Fibroblast of villous mesenchyme (primary cell): ENCODE measurements around the gene EPX. TPM values are rescaled to one million over a fixed set of nuclear protein-coding genes. Genes with fewer than 3 reads are reported as not detected.

Source experiments
- DNase-seq: peaks from one replicate; pipeline ENCODE4 v3.0.0-alpha.2; 2010; ENCODE audit warnings: low read depth
- H3K4me3 ChIP-seq: 2 replicates; pipeline ENCODE4 v1.5.1; 2011; ENCODE audit warnings: low read depth, mild to moderate bottlenecking, low read length
- total RNA-seq: library from RNA; depleted of rRNA; stranded (reverse); fragments of >200 nt; gene quantifications from 2 replicates; pipeline ENCODE4 v1.2.3, GENCODE V29; 2012
- TF ChIP-seq, protein P1 (sequence below): IDR thresholded peaks from 2 replicates; pipeline ENCODE4 v1.5.1; 2012; ENCODE audit warnings: low read depth, mild to moderate bottlenecking, low read length; ENCODE audit not compliant: insufficient read depth

EPX gene
- total RNA-seq, 1 donor: not detected

DNA sequence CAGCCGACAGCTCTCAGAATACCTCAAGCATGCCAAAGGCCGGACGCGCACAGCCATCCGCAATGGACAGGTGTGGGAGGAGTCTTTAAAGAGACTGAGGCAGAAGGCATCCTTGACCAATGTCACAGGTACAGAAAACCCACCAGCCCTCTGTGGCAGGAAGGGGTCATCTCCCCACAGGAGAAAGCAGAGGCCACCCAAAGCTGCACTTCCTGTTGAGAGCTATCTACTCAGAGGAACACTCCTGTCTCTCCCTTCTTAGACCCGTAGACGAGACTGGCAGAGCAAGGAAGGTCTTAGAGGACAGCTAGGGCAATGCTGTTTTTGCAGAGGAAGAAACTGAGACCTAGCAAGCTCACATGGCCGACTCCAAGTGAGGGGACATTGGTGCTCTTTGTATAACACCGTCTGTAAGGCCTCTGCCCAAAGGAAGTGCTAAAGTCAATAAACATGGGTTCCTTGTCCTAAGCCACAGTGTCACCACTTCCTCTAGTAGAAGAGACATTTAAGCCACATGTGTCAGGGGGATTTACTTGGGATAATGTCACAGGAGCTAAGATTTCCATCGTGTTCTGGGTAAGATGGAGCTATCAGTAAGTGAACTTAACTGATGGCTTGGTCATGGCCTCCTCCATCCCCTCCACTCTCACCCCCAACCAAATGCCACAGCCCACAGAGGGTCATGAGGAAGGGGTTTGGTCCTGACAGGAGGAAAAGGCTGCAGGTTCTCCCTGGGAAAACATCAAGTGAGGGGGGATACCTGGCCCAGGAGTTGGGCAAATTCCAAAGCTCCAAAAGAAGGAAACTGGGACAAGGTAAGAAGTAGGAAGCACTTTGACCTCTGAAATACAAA, 55.2 kb downstream of the EPX start:
- no peak for DNase-seq
- TF ChIP-seq, protein P1, sequence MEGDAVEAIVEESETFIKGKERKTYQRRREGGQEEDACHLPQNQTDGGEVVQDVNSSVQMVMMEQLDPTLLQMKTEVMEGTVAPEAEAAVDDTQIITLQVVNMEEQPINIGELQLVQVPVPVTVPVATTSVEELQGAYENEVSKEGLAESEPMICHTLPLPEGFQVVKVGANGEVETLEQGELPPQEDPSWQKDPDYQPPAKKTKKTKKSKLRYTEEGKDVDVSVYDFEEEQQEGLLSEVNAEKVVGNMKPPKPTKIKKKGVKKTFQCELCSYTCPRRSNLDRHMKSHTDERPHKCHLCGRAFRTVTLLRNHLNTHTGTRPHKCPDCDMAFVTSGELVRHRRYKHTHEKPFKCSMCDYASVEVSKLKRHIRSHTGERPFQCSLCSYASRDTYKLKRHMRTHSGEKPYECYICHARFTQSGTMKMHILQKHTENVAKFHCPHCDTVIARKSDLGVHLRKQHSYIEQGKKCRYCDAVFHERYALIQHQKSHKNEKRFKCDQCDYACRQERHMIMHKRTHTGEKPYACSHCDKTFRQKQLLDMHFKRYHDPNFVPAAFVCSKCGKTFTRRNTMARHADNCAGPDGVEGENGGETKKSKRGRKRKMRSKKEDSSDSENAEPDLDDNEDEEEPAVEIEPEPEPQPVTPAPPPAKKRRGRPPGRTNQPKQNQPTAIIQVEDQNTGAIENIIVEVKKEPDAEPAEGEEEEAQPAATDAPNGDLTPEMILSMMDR: no peak
- H3K4me3 ChIP-seq: no peak overlapping the region

DNA sequence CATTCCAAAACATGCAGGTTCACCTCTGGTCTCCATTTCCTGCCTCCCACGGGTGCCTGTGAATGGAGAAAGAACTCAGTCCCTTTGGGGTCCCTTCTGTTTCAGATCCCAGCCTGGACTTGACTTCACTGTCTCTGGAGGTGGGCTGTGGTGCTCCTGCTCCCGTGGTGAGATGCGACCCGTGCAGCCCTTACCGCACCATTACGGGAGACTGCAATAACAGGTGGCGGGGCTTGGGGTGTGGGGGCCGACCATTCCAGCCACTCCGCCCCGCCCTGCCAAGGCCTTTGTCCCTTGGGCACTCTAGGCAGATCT, 56.4 kb downstream of the EPX start:
- H3K4me3 ChIP-seq: no peak overlapping the region
- TF ChIP-seq, protein P1: peak; percentile 6
- no peak for DNase-seq

DNA sequence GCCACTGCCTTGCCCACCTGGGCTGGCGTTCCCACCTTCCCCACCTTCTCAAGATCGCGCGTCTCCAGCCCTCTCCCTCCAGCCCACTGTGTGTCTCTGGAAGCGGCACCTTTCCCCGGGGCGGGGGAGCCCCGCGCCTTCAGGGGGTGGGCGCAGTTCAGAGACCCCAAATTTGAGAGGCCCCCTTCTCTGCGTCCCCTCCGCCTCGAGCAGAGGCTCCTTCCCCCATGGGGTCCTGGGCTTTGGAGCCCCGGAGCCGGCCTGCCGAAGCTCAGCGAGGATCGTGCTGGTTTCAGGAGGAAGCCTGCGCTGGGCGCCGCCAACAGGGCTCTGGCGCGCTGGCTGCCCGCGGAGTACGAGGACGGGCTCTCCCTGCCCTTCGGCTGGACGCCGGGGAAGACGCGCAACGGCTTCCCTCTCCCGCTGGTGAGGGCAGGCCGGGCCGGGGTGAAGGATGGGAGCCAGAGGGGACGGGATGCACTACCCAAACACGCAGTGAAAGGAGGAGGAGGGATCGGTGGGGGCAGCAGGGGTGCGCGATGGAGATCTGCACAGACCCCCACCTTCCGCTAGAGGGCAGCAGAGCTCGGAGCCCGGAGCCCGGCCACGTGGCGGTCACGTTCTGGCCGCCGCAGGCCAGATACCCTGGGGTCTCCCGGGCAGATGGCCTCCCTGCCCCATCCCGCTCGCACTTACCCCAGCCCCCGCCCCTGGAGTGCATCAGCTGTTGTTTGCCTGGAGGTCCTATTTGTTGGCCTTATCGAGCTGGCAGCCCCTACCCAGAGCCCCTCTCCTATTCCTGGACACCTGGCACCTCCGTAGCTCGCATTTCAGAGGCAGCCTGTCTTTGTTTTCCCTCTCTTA, 57.0 kb downstream of the EPX start:
- TF ChIP-seq, protein P1: peak; percentile 82
- DNase-seq: peak; percentile 36
- H3K4me3 ChIP-seq: peak overlapping the region; percentile 58

DNA sequence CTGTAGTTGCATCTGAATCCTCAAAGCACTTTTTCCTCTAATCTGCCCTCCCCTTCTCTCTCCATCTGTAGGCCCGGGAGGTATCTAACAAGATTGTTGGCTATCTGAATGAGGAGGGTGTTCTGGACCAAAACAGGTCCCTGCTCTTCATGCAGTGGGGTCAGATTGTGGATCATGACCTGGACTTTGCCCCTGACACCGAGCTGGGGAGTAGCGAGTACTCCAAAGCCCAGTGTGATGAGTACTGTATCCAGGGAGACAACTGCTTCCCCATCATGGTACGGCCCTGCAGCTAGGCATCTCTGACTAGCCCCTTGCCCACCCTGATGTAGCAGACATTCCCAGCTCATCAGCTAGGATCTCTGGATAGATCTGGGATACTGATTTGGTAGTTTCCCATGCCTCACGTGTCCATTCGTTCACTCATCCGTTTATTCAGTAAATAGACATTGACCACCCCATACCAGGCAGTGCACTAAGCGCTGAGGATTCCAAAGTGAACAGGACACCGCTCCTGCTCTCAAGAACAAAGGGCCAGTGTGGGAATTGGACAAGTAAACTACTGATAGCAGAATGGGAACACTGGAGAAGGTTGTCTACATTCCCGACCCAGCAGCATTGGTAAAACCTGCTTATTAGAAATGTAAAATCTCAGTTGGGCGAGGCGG, 58.0 kb downstream of the EPX start:
- TF ChIP-seq, protein P1: no peak
- no peak for DNase-seq
- no peak overlapping the region for H3K4me3 ChIP-seq

DNA sequence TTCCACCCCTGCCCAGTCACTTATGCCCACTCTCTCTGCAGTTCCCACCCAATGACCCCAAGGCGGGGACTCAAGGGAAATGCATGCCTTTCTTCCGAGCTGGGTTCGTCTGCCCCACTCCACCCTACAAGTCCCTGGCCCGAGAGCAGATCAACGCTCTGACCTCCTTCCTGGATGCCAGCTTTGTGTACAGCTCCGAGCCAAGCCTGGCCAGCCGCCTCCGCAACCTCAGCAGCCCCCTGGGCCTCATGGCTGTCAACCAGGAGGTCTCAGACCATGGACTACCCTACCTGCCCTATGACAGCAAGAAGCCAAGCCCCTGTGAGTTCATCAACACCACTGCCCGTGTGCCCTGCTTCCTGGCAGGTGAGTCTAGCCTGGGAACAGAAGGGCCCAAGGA, 59.6 kb downstream of the EPX start:
- TF ChIP-seq, protein P1: no peak
- DNase-seq: no peak
- H3K4me3 ChIP-seq: no peak overlapping the region

DNA sequence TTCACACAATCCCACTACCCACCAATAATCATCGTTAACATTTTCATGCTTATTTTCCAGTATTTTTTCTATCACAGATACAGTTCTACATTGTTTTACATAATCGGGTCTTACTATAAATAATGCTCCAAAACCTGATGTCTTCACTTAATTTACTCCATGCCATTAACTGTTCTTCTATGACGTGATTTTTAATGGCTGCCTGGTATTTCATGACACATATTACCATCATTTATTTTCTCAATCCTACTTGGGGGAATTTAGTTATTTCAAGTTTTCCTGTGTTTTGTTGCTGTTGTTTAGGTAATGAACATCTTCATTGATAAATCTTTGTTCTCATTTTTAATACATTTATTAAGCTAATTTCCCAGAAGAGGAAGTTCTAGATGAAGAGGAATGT, 60.6 kb downstream of the EPX start:
- TF ChIP-seq, protein P1: no peak
- no peak for DNase-seq
- H3K4me3 ChIP-seq: no peak overlapping the region

Other genes starting within 250 kb of the EPX start
- gene CUEDC1, start 237.3 kb upstream of the EPX start, total RNA-seq: 21.6 and 22.9 TPM in 2 replicates
- gene VEZF1, start 204.5 kb upstream of the EPX start, total RNA-seq: 40.3 and 51.8 TPM in 2 replicates
- 330 and 434 TPM in 2 replicates for gene SRSF1, start 185.5 kb upstream of the EPX start, total RNA-seq
- 11.6 and 12.5 TPM in 2 replicates for gene DYNLL2, start 109.3 kb upstream of the EPX start, total RNA-seq
- under 0.01 TPM in 1 of 2 replicates, not detected in the other for gene OR4D1, start 44.3 kb upstream of the EPX start, total RNA-seq
- not detected in 2 replicates for gene OR4D2, start 25.7 kb upstream of the EPX start, total RNA-seq
- gene MKS1, start 26.5 kb downstream of the EPX start, total RNA-seq: 8.6 and 12.6 TPM in 2 replicates
- gene LPO, start 45.9 kb downstream of the EPX start, total RNA-seq: not detected in 2 replicates
- gene MPO, start 88.2 kb downstream of the EPX start, total RNA-seq: not detected in 2 replicates
- 0.86 and 2.3 TPM in 2 replicates for gene TSPOAP1, start 136.1 kb downstream of the EPX start, total RNA-seq
- gene SUPT4H1, start 159.5 kb downstream of the EPX start, total RNA-seq: 34.5 and 54.1 TPM in 2 replicates
- not detected in 2 replicates for gene RNF43, start 224.8 kb downstream of the EPX start, total RNA-seq